Activated CD4-positive, alpha-beta memory T cell treated with anti-CD3 and anti-CD28 coated beads for 36 hours (primary cell): ENCODE results near the gene SIN3B. TPM values are rescaled to one million over a fixed set of nuclear protein-coding genes. Genes with fewer than 3 reads are reported as not detected.

Source experiments
- CTCF ChIA-PET: fragments of 350-600 bp; sonication (Branson Sonifier 250); formaldehyde crosslinking; loops from one replicate; lab custom pipeline; 2021; ENCODE audit warnings: antibody characterized with exemption, inconsistent platforms; lab: Charles Lee
- POLR2A ChIA-PET: fragments of 350-600 bp; sonication (Branson Sonifier 250); formaldehyde crosslinking; loops from one replicate; lab custom pipeline; 2021; ENCODE audit warnings: antibody characterized with exemption; lab: Charles Lee
- DNase-seq: peaks from one replicate; pipeline ENCODE4 v3.0.0-alpha.2; 2020
- H3K27ac Mint-ChIP-seq: one replicate; pipeline ENCODE4 v1.8.0; 2021; ENCODE audit warnings: mixed read lengths
- H3K27me3 Mint-ChIP-seq: one replicate; pipeline ENCODE4 v1.8.0; 2021; ENCODE audit warnings: mixed read lengths
- H3K36me3 Mint-ChIP-seq: one replicate; pipeline ENCODE4 v1.8.0; 2021; ENCODE audit warnings: mixed read lengths
- H3K4me1 Mint-ChIP-seq: one replicate; pipeline ENCODE4 v1.8.0; 2021; ENCODE audit warnings: low read depth, mixed read lengths
- H3K4me3 Mint-ChIP-seq: one replicate; pipeline ENCODE4 v1.8.0; 2021; ENCODE audit warnings: mild to moderate bottlenecking, mixed read lengths
- H3K9me3 Mint-ChIP-seq: one replicate; pipeline ENCODE4 v1.8.0; 2021; ENCODE audit warnings: mixed read lengths
- intact Hi-C: fragments of 100-400 bp; cut with micrococcal nuclease; formaldehyde crosslinking; loops from one replicate; pipeline ENCODE4 v1.15.1; 2023
- total RNA-seq, 2 experiments: library from RNA; stranded (reverse); gene quantifications; one replicate each; pipeline ENCODE4 v1.2.3, GENCODE V29; 2021

Gene SIN3B
- total RNA-seq, 2 experiments from 2014 or later: 21.9 to 23.4 TPM

DNA sequence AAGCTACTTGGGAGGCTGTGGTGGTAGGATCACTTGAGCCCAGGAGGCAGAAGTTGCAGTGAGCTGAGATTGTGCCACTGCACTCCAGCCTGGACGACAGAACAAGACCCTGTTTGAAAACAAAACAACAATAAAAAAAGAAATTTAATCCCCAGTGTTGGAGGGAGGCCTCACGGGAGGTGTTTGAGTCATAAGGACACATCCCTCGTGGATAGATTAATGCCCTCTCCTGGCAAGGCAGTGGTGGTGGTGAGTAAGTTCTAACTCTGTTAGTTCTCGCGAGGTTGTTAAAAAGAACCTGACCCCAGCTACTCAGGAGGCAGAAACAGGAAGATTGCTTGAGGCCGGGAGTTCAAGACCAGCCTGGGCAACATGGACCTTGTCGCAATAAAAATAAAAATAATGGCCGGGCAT is 27.6 kb upstream of the SIN3B start:
- Mint-ChIP-seq H3K36me3 (no peaks in the 10 kb centered on the region), H3K4me3 (no peak overlapping the region), H3K27ac (no peak overlapping the region), H3K4me1 (no peaks in the 10 kb centered on the region), H3K27me3 (no peaks in the 10 kb centered on the region), H3K9me3 (no peaks in the 10 kb centered on the region)
- intact Hi-C loops: no loop called here
- ChIA-PET POLR2A (no interaction called here), CTCF (no interaction called here)
- no peak for DNase-seq

DNA sequence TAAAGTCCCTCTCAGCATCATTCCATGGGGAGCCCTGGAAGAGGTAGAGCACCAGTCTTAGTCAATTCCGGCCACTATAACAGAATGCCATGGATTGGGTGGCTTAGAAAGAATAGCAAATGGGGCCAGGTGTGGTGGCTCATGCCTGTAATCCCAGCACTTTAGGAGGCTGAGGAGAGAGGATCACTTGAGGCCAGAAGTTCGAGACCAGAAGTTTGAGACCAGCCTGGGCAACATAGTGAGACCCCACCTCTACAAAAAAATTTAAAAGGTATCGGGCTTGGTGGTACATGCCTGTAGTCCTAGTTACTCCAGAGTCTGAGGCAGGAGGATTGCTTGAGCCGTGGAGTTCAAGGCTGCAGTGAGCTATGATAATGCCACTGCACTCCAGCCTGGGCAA is 25.0 kb upstream of the SIN3B start:
- H3K9me3 Mint-ChIP-seq: no peaks in the 10 kb centered on the region
- H3K36me3 Mint-ChIP-seq: no peaks in the 10 kb centered on the region
- no peaks in the 10 kb centered on the region for H3K4me1 Mint-ChIP-seq
- no peaks in the 10 kb centered on the region for H3K27me3 Mint-ChIP-seq
- H3K4me3 Mint-ChIP-seq: no peak overlapping the region
- ChIA-PET POLR2A (interaction anchor here (0.6 kb wide), 1 partner anchor 89 kb away, joined by 3 read pairs; no protein-coding TSS in a partner anchor), CTCF (no interaction called here)
- no peak overlapping the region for H3K27ac Mint-ChIP-seq
- no peak for DNase-seq
- intact Hi-C loops: no loop called here

DNA sequence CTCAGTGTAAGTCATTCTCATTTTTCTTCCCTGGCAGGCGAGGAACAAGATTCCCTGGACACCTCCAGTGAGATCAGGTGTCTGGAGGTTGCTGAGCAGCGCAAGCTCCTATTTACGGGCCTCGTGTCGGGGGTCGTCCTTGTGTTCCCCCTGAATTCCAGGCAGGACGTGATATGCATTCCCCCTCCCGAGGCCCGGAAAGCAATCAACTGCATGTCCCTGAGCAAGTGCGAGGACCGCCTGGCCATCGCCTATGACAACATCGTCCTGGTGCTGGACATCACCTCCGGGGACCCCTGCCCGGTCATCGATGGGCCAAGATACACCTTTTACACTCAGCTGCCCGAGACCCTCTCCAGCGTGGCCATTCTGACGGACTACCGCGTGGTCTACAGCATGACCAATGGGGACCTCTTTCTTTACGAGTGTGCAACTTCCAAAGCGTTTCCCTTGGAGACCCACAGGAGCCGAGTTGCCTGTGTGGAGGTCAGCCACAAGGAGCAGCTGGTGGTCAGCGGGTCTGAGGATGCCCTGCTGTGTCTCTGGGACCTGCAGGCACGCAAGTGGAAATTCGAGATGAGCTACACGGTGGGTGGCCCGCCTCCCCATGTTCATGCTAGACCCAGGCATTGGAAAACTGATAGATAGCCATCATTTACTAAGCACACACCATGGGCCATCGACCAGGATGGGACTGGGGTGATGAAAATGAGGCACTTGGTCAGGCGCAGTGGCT is 21.5 kb upstream of the SIN3B start:
- Mint-ChIP-seq H3K27me3 (no peaks in the 10 kb centered on the region), H3K36me3 (no peaks in the 10 kb centered on the region), H3K27ac (no peak overlapping the region), H3K9me3 (no peaks in the 10 kb centered on the region), H3K4me1 (no peaks in the 10 kb centered on the region), H3K4me3 (no peak overlapping the region)
- DNase-seq: no peak
- ChIA-PET POLR2A (interaction anchor here (0.6 kb wide), 1 partner anchor 498 kb away, joined by 4 read pairs; no protein-coding TSS in a partner anchor), CTCF (no interaction called here)
- intact Hi-C loops: no loop called here

DNA sequence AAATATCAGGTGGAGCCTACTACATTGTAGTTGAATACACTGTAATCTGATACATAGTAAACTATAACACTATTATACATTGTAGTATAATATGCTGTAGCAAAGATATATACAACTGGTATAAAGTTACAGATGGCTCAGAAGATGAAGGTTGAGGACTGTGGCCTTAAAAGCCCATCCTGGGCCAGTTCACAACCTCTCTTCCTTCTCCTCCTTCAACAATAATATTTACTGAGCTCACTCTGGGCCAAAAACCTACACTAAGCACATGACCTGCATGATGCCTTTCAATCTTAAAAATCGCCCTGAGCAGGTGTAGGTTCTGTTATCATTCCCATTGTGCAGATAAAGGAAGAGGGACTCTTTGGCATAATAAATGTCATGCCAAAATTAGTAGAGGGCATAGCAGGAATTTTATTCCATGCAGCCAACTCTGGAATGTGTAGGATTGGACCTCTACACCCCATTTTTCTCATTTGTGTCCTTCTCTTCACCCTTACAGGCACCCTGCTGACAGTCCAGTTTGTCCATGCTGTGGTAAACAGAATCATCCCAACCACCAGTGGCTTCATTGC is 14.6 kb upstream of the SIN3B start:
- Mint-ChIP-seq H3K36me3 (no peaks in the 10 kb centered on the region), H3K4me1 (no peaks in the 10 kb centered on the region), H3K4me3 (no peak overlapping the region), H3K27ac (no peak overlapping the region), H3K27me3 (peaks cover 4% of the 10 kb centered on the region), H3K9me3 (no peaks in the 10 kb centered on the region)
- POLR2A ChIA-PET: no interaction called here
- CTCF ChIA-PET: no interaction called here
- intact Hi-C loops: no loop called here
- no peak for DNase-seq

DNA sequence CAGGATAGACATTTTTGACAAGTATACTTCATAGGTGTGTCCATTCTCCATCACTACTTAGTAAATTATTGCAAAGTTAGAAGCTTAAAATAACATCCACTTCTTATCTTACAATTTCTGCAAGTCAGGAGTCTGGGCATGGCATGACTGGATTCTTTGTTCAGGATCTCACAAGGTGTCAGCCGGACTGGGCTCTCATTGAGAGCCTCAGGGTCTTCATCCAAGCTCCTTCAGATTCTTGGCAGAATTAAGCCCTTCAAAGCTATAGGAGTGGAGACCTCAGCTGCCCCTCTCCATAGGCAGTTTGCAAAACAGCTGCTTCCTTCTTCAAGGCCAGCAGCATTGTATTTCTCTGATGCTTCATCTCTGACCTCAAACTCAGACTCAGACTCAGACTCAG is 9.1 kb upstream of the SIN3B start:
- Mint-ChIP-seq H3K4me3 (no peak overlapping the region), H3K27me3 (peaks cover 15% of the 10 kb centered on the region), H3K4me1 (peaks cover 5% of the 10 kb centered on the region), H3K27ac (no peak overlapping the region), H3K9me3 (no peaks in the 10 kb centered on the region), H3K36me3 (no peaks in the 10 kb centered on the region)
- POLR2A ChIA-PET: no interaction called here
- no peak for DNase-seq
- CTCF ChIA-PET: no interaction called here
- intact Hi-C loops: no loop called here

DNA sequence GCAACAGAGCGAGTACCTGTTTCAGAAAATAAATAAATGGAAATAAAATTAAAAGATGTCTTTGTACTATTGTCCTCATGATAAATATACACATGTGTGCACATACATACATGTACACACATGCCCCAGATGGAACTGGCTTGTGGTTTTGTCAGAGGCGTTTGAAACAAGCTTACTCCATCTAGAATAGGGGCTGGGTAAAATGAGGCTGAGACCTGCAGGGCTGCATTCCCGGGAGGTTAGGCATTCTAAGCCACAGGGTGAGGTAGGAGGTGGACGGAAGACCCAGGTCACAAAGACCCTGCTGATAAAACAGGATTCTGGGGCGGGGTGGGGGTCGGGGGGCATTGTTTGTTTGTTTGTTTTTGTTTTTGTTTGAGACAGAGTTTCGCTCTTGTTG is 8.1 kb upstream of the SIN3B start:
- Mint-ChIP-seq H3K4me3 (no peak overlapping the region), H3K9me3 (no peaks in the 10 kb centered on the region), H3K27me3 (peaks cover 20% of the 10 kb centered on the region), H3K27ac (no peak overlapping the region), H3K36me3 (no peaks in the 10 kb centered on the region), H3K4me1 (peaks cover 11% of the 10 kb centered on the region)
- DNase-seq: no peak
- ChIA-PET CTCF (no interaction called here), POLR2A (no interaction called here)
- intact Hi-C loops: no loop called here

DNA sequence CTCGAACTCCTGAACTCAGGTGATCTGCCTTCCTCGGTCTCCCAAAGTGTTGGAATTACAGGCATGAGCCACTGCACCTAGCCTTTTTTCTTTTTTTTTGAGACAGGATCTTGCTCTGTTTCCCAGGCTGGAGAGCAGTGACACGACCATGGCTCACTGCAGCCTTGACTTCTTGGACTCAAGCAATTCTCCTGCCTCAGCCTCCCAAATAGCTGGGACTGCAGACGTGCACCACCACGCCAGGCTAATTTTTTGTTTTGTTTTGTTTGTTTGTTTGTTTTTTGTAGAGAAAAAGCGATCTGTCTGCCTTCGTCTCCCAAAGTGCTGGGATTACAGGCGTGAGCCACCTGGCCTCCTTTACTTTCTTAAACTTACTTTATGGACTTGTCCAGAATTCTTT is 6.5 kb upstream of the SIN3B start:
- Mint-ChIP-seq H3K36me3 (no peaks in the 10 kb centered on the region), H3K9me3 (no peaks in the 10 kb centered on the region), H3K27me3 (peaks cover 20% of the 10 kb centered on the region), H3K27ac (no peak overlapping the region), H3K4me3 (no peak overlapping the region), H3K4me1 (peaks cover 13% of the 10 kb centered on the region)
- no peak for DNase-seq
- CTCF ChIA-PET: no interaction called here
- POLR2A ChIA-PET: no interaction called here
- intact Hi-C loops: no loop called here

DNA sequence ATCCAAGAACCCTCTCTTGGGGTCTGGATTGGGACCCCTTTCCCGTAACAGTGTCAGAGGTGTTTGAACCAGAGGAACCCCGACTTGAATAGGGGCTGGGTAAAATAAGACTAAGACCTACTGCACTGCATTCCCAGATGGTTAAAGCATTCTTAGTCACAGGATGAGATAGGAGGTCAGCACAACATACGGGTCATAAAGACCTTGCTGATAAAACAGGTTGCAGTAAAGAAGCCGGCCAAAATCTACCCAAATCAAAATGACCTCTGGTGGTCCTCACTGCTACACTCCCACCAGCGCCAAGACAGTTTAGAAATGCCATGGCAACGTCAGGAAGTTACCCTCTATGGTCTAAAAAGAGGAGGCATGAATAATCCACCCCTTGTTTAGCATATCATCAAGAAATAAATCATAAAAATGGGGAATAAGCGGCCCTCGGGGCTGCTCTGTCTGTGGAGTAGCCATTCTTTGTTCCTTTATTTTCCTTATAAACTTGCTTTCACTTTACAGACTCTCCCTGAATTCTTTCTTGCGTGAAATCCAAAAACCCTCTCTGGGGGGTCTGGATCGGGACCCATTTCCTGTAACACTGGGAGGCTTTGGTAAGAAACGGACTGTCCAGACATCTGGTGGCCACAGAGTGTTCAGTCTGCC is 4.4 kb upstream of the SIN3B start:
- peaks cover 19% of the 10 kb centered on the region for H3K27me3 Mint-ChIP-seq
- no peak for DNase-seq
- intact Hi-C loops: no loop called here
- CTCF ChIA-PET: no interaction called here
- POLR2A ChIA-PET: no interaction called here
- peak overlapping the region; percentile 52 for H3K4me3 Mint-ChIP-seq
- peaks cover 19% of the 10 kb centered on the region for H3K4me1 Mint-ChIP-seq
- no peak overlapping the region for H3K27ac Mint-ChIP-seq
- H3K36me3 Mint-ChIP-seq: no peaks in the 10 kb centered on the region
- no peaks in the 10 kb centered on the region for H3K9me3 Mint-ChIP-seq

DNA sequence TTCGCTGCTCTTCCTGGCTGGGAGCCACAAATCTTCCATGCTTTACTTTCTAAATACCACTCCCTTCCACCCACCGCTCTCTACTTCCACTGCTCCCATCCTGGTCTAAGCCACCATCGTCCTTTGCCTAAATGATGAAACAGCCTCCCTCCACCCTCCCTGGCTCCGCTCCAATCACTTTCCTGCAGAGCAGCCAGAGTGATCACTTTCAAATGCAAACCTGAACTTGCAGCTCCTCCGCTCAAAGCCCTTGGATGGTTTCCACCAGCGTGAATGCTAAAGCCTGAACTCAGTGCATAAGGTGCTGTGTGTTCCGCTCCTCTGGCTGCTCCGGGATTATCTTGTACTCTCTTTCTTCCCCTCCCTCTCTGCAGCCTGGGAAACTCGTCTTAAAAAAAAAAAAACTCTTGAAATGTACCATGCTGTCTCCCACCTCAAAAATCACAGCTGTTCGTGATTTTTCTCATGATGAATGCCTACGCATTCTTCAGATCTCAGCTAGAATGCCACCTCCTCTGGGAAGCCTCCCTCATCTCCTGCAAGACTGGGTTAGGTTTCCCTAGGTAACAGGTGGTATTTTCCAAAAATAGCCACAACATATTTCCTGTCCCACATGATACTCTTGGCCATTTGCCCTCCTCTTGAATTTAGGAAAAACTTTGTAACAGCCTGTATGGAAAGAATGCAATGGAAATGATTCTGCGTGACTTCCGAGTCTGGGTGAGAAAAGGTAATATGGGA is 3.7 kb upstream of the SIN3B start:
- Mint-ChIP-seq H3K4me3 (peak overlapping the region; percentile 52), H3K27me3 (peaks cover 19% of the 10 kb centered on the region), H3K9me3 (no peaks in the 10 kb centered on the region), H3K4me1 (peaks cover 25% of the 10 kb centered on the region), H3K27ac (no peak overlapping the region), H3K36me3 (no peaks in the 10 kb centered on the region)
- POLR2A ChIA-PET: interaction anchor here (1.0 kb wide), 1 partner anchor 20 kb away, joined by 4 read pairs; no protein-coding TSS in a partner anchor
- peak; percentile 10 for DNase-seq
- CTCF ChIA-PET: no interaction called here
- intact Hi-C loops: no loop called here

DNA sequence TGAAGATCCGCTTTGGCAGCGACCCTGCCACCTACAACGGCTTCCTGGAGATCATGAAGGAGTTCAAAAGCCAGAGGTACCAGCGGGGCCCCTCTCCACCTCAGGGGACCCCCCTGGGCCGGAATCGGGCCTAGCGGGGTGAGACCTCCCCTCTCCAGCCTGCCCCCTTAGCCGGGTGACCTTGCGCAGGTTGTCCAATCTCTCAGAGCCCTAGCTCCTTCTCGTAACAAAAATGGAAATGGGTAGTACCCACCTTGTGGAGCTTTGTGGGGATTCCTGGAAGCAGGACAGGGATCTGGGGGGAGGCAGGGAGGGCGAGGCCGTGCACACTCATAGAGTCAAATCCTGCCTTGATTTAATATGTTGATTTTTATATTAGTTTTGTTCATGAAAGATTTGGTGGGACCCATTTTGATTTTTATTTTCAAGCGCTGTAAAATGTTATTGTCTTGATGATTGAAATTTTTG is 658 bp downstream of the SIN3B start:
- intact Hi-C loops: no loop called here
- no peaks in the 10 kb centered on the region for H3K9me3 Mint-ChIP-seq
- POLR2A ChIA-PET: no interaction called here
- no peak for DNase-seq
- peaks cover 33% of the 10 kb centered on the region for H3K4me1 Mint-ChIP-seq
- H3K36me3 Mint-ChIP-seq: peaks cover 19% of the 10 kb centered on the region
- peak overlapping the region; percentile 45 for H3K27ac Mint-ChIP-seq
- H3K27me3 Mint-ChIP-seq: peaks cover 8% of the 10 kb centered on the region
- peak overlapping the region; percentile 82 for H3K4me3 Mint-ChIP-seq
- CTCF ChIA-PET: no interaction called here

DNA sequence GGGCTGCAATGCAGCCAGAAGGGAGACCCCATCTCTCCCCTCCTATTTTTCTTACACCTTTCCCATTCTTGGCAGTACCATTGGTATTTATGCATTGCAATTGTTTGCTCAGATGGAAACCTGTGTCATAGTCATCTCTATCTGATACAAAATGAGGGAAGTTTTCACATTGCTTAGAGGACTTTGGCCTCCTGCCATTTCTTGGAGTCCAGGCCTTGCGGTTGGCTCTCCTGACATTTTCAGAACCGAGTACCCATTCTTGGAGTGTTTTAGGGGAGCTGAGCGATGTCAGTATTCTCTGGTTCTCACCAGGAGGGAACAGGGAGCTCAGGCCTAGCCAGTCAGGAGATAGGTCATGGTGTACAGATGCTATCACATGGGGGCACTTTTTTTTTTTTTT is 1.5 kb downstream of the SIN3B start:
- no peak overlapping the region for H3K27ac Mint-ChIP-seq
- H3K36me3 Mint-ChIP-seq: peaks cover 19% of the 10 kb centered on the region
- H3K9me3 Mint-ChIP-seq: no peaks in the 10 kb centered on the region
- peak; percentile 11 for DNase-seq
- peaks cover 26% of the 10 kb centered on the region for H3K4me1 Mint-ChIP-seq
- H3K27me3 Mint-ChIP-seq: peaks cover 1% of the 10 kb centered on the region
- intact Hi-C loops: no loop called here
- POLR2A ChIA-PET: no interaction called here
- peak overlapping the region; percentile 82 for H3K4me3 Mint-ChIP-seq
- CTCF ChIA-PET: interaction anchor here (0.6 kb wide), 1 partner anchor 924 kb away, joined by 3 read pairs; no protein-coding TSS in a partner anchor

DNA sequence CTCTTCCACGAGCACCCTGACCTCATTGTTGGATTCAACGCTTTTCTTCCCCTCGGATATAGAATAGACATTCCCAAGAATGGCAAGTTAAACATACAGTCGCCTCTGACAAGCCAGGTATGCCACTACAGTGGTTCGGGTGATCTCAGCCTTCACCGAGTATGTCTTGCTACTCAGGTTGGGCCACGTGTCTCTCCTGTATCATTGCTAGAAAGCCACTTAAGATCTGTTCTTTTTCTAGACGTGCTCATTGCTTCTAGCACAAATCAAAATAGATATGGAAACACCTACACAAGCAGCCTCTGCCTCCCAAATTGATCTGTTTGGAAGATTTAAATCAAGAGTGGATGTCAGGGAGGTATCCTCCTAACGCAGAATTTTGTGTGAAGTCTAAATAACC is 2.3 kb downstream of the SIN3B start:
- no peaks in the 10 kb centered on the region for H3K9me3 Mint-ChIP-seq
- no peak for DNase-seq
- POLR2A ChIA-PET: no interaction called here
- CTCF ChIA-PET: interaction anchor here (0.6 kb wide), 1 partner anchor 925 kb away, joined by 3 read pairs; no protein-coding TSS in a partner anchor
- H3K4me1 Mint-ChIP-seq: peaks cover 26% of the 10 kb centered on the region
- no peak overlapping the region for H3K27ac Mint-ChIP-seq
- H3K27me3 Mint-ChIP-seq: no peaks in the 10 kb centered on the region
- H3K4me3 Mint-ChIP-seq: peak overlapping the region; percentile 4
- intact Hi-C loops: no loop called here
- peaks cover 24% of the 10 kb centered on the region for H3K36me3 Mint-ChIP-seq
